SK-N-DZ (cell line): Measurements from ENCODE around the gene TUBA4A.
"Not testable (repeated sequence)": the region's sequence is repeated elsewhere in the genome, so short reads cannot be mapped to it uniquely, and the experiment has no call there.

Source experiments
- DNase-seq: peaks from one replicate; pipeline ENCODE4 v3.0.0-alpha.2; 2015; ENCODE audit warnings: low spot score
- small RNA-seq, 2 experiments: library from RNA; depleted of rRNA; stranded (forward); fragments of <200 nt; gene quantifications; one replicate each; pipeline ENCODE3, GENCODE V24; 2014

TUBA4A gene

DNA sequence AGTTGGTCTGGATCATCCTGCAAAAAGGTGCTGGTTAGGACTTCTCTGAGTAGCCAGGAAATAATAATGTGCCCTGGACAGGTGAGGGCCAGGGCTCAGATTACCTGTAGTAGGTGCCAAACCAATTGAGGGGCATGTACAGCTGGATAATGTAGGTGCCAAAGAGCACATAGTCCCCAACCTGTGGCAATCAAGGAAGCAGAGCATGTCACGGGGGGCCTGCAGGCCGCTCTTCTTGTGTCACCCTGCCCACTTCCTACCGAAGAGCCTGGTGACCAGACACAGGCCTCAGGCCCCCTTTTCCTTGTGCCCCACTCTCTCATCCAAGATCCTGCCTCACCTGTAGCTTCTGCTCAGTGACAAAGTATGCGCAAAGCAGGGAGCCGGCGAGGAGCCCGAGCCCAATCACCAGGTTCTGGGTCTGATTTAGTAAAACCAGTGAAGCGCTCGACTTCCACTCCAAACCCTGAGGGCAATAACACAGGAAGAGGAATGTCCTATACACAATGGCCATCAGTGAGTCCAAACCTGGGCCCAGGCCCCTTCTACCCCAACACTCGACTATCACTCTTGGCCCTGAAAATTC is 40.1 kb downstream of the TUBA4A start:
- no peak for DNase-seq

- DNase-seq: no peak
Measured at GRCh38 chr2:219213026-219213415, 40.7 kb downstream of the TUBA4A start.

- DNase-seq: no peak
Measured at GRCh38 chr2:219210886-219211362, 42.8 kb downstream of the TUBA4A start.

DNA sequence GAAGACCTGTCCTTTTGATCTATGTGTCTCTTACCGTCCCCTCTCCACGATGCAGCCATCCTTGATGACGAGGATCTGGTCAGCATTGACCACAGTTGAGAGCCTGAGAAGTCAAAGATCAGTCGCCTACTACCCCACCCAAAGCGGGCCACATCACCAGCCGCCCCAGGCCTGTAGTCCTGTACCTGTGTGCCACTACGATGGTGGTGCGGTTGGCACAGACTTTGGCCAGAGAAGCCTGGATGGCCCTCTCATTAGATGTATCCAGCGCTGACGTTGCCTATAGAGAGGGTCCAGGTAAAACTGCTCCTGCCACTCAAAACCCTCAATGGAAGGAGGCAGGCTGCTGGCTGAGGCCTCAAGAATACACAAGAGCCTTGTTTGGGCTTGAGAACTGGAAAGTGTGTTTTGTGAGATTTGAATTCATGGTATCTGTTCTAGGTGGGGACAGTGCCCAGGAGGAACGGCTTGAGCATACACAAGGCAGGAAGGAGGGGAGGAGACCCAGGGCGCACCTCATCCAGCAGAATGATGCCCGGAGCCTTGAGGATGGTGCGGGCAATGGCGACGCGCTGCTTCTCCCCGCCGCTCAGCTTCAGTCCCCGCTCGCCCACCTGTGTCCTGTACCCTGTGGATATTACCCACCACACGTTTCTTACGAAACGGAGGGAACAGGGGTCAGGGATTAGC is 43.4 kb downstream of the TUBA4A start:
- no peak for DNase-seq

DNA sequence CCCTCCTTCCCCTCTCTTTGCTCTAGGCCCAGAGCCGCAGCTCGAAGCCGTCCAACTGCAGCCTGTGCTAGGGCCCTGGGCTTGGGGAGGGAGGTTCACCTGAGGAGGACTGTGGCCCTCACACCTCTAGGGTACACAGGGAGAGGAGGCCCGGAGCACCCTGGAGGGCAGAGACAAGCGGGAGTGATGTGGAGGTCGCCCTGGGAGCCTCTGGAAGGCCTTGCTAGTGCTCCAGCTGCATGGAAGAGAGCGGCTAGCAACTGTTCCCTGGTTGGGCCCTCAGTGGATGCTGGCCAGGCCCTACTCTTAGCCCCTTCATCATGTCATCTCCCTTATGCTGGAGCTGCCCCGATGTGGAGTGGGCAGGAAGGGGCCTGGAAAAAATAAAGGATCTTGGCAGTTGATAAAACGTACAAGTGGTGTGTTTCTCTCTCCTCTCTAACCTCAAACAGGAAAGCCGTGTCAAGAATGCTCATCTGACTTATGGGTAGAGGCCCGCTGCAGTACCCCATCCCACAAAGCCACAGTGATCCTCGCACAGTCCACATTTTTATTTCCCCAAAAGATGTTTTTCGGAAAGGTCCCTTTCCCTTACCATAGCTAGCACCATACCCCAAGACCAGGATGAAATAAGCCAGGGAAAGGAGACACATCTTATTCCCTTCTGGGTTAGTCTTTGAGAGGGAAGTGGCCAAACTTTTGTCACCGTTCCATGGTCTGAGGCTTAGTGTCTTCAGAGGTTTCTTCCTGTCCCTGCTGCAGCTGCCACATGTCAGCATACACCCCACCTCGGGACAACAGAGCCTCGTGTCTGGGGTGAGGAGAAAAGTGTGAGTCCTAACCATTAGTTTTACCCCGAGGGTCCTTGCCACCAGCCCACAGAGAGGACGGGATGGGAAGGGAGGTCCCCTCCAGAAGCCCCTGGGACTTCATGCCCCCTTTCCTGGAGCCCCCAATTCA is 44.2 kb downstream of the TUBA4A start:
- no peak for DNase-seq

GRCh38 chr2:219207884-219208740 is 45.6 kb downstream of the TUBA4A start:
- no peak for DNase-seq

- DNase-seq: no peak
Measured at GRCh38 chr2:219207134-219207883, 46.4 kb downstream of the TUBA4A start.

GRCh38 chr2:219206328-219207133 is 47.2 kb downstream of the TUBA4A start, which contains the start of gene ZFAND2B:
Gene ZFAND2B, plus strand, starts transcription at chr2:219206782. Its CDS starts 206 bp downstream, at chr2:219206988.
- DNase-seq: peak; percentile 93

DNA sequence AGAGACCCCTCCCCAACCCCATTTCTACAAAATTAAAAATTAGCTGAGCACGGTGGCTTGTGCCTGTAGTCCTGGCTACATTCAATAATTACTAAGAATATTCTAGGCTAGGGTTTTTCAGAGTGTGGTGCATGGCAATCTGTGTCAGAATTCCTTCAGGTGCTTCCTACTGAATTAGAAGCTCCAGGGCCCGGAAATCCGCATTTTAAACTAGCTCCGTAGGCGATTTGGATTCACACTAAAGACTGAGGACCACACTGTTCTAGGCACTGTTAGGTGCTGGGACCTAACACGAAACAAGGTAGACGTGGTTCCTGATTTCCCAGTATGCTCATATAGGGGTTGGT is 47.8 kb downstream of the TUBA4A start:
- DNase-seq: no peak

- no peak for DNase-seq
Measured at GRCh38 chr2:219205165-219205538, 48.6 kb downstream of the TUBA4A start.

- DNase-seq: no peak
Measured at GRCh38 chr2:219204425-219205164, 49.1 kb downstream of the TUBA4A start.

DNA sequence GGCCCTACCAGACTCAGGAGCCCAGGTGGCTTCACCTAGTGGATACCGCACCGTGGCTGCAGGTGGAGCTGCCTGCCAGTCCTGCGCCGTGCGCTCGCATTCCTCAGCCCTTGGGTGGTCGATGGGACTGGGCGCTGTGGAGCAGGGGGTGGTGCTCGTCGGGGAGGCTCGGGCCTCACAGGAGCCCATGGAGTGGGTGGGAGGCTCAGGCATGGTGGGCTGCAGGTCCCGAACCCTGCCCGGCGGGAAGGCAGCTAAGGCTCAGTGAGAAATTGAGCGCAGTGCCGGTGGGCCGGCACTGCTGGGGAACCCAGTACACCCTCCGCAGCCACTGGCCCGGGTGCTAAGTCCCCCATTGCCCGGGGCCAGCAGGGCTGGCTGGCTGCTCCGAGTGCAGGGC is 52.4 kb downstream of the TUBA4A start:
- not testable (repeated sequence) for DNase-seq

DNA sequence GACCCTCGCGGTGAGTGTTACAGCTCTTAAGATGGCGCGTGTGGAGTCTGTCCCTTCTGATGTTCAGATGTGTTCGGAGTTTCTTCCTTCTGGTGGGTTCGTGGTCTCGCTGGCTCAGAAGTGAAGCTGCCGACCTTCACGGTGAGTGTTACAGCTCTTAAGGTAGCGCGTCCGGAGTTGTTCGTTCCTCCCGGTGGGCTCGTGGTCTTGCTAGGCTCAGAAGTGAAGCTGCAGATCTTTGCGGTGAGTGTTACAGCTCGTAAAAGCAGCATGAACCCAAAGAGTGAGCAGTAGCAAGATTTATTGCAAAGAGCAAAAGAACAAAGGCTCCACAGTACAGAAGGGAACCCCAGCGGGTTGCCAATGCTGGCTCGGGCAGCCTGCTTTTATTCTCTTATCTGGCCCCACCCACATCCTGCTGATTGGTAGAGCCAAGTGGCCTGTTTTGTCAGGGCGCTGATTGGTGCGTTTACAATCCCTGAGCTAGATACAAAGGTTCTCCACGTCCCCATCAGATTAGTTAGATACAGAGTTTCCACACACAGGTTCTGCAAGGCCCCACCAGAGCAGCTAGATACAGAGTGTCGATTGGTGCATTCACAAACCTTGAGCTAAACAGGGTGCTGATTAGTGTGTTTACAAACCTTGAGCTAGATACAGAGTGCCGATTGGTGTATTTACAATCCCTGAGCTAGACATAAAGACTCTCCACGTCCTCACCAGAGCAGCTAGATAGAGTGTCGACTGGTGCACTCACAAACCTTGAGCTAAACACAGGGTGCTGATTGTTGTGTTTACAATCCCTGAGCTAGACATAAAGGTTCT is 53.0 kb downstream of the TUBA4A start:
- DNase-seq: not testable (repeated sequence)

Small RNA genes within 50 kb of the gene (small RNA-seq; reads per million reads assigned to genes)
- gene MIR153-1: 0.16 to 2.5 reads per million in 2 experiments
